HG03196 (cell line): Measurements from ENCODE around the gene C13orf46.
"Not testable (repeated sequence)": the region's sequence is repeated elsewhere in the genome, so short reads cannot be mapped to it uniquely, and the experiment has no call there.

Source experiments
- ATAC-seq: cut with Tn5 transposase; IDR thresholded peaks from one replicate; pipeline ENCODE4 v1.9.1; 2021; ENCODE audit not compliant: unreplicated experiment

Gene C13orf46

DNA sequence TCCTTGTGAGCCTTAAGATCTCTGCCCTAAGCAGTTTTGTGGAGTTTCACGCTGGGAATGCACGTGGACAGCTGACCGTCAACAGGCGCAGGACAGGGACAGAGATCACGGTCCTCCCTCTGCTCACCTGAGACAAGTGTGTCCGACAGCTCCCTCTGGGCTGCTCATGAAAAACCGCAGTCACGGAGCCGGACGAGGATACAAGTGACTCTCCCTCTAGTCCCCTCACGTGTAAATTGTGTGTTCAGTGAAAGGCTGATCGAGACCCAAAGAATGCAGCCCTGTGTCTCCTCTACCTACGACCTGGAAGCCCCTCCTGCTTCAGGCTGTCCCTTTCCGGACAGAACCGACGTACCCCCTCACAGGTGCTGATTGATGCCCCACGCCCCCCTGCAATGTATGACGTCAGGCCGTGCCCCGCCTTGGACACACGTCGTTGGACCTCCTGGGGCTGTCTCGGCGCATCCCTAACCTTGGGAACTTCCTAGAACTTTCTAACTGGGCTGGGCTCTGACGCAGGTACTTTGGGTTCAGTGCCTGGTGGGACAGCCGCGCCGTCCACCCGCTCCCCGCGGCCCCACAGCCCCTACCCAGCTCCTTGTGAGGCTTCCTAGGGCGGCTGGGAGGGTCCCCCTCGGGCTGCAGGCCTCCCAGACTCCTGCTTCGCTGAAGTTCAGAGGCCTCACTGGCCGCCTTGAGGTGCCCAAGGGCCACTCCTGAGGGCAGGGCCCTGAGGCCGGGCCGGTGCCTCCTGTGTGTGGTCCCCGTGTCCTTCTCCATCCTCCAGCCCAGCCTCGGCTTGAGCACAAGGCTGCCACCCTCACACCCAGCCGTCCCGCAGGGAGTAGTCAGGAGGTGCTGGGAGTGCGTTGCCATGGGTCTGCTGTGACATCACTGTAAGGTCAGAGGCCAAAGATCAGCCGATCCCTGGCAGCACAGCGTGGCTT is at the start of gene C13orf46:
C13orf46 (minus strand) TSS at position 859 of the 947 bp plus-strand sequence; CDS start at position 780, 79 bp downstream.
- ATAC-seq, result no peak

DNA sequence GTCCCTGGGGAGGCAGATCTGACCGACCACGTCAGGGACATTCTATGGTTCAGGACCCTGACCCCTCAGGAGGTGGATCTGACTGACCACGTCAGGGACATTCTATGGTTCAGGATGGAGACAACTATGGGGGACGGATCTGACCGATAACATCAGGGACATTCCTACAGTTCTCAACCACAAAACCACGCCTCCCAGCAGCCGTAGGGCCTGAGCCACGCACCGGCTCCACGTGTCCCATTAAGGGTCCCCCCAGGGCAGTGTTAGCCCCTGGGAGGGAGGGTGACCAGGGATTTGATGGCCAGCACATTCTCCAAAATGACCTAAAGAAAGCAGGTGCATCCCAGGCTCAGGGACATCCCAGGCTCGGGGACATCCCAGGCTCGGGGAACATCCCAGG is 49.0 kb upstream of the C13orf46 start:
- ATAC-seq, result no peak

DNA sequence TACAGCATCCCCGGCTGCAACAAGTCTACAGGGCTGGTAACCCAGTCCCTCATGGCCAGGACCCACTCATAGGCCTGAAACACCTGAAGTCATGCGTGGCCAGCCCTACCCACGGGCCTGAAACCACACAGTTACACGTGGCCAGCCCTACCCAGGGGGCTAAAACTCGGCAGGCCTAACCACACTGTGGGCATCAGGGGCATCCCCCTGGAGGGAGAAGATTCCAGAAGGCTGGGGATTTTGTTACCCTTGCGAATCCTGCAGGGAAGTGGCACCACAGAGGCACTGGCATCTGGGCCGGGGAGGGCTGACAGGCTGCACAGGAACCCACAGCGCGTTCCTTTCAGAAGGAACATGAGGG is 48.4 kb upstream of the C13orf46 start:
- ATAC-seq, result no peak

DNA sequence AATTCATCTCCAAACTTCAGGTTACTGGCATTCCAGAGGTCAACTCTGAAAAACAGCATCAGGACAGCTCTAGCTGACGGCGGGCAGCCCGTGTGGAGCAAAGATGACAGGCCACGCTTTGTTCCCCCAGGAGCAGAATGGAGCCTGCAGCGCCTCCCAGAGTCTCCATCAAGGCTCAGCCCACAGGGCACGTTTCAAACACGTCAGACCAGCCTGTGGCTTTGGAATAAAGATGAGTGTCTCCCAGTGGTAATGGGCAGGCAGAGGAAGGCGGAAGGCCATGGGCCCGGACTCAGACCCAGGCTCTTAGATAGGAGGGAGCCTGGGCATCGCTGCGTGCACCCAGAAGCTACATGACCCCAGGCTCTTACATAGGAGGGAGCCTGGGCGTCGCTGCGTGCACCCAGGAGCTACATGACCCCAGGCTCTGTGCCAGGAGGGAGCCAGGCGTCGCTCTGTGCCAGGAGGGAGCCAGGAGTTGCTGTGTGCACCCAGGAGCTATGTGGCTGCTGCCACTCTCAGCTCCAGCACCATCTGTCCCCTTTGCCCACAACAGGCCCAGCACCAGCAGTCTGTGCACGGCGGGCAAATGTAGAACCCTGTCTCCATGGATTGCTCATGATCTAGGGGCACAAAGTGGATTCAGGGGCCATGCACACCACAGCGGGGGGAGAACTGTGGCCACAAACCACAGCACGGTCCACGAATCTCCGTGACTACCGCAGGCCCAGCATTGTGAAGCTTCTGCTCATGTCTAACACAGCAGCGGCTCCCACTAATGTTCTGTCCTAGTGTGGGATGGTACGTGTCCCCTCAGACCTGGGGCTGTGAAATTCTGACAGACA is 47.8 kb upstream of the C13orf46 start:
- ATAC-seq, result no peak

DNA sequence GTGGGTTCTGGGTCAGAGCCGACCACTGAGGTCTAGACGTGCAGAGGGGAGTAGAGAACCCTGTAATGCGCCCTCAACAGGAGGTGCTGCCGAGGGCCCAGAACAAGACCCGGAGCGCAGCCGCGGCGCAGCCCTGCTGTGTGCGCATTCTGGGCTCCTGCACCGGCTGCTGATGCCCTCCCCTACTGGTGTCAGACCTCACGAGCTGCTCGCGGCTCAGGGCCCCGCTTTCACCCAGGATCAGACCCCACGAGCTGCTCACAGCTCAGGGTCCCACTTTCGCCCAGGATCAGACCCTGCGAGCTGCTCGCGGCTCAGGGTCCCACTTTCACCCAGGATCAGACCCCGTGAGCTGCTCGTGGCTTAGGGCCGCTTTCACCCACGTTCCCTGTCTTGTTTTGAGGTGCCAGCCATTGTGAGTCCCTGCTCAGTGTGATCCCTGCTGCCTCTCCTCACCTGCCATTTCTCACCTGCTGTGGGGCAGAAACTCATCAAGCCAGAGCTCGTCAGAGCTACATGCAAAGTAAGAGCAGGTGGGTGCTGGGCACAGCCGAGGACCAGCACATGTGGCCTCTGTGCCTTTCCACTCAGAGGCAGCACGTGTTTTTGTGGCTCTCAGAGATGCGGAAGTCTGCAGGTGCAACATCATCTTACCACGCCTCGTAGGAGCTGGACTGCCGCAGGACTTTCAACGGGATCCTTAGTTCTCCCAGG is 47.0 kb upstream of the C13orf46 start:
- no peak for ATAC-seq

DNA sequence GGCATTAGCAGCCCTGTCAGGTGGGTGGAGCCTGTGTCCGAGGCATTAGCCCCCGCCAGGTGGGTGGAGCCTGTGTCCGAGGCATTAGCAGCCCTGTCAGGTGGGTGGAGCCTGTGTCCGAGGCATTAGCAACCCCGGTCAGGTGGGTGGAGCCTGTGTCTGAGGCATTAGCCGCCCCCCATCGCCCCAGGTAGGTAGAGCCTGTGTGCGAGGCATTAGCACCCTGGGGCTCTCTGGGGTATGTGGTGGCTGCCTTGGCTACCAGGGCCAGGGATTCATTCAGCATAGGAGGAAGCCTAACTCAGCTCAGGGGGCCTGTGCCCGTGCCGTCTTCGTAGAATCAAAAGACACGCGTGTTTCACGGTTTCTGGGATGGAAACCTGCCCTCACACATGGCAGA is 46.3 kb upstream of the C13orf46 start:
- ATAC-seq, result not testable (repeated sequence)

DNA sequence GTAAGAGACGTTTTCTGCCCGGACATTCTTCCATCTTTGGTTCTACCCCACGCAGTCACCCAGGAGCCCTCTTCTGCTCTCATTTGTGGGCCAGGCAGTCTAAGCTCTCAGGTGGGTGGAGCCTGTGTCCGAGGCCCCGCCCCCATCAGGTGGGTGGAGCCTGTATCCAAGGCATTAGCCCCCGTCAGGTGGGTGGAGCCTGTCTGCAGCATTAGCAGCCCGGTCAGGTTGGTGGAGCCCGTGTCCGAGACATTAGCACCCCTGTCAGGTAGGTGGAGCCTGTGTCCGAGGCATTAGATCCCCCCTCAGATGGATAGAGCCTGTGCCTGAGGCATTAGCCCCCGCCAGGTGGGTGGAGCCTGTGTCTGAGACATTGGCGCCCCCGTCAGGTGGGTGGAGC is 45.5 kb upstream of the C13orf46 start:
- no peak for ATAC-seq

DNA sequence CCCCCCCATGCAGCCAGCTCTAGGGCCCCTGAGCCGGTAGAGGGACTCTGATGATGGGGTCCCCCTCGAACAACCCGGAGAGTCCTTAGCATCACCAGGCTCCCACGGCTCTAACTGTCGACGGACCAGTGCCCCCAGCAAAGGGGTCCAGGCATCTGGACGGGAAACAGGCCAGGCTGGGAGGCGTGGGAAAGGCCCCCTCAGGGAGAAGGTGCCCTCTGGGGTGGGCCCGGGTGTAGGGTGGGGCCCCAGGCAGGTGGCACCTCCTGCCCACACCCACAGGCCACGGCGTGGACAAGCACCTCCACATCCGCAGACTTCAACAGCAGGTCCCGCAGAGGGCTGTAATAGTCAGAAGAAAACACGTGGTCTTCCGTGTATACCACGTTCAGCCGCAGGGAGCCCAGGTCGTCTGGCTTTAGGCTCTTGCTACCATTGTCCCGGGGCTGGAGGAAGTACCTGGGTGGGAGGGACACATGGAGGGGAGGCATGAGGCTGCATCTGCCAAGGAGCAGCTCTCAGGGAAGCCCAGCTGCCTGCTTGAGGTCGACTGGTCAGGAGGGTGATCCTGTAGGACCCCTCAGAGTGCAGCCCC is 44.7 kb upstream of the C13orf46 start:
- ATAC-seq, result no peak

DNA sequence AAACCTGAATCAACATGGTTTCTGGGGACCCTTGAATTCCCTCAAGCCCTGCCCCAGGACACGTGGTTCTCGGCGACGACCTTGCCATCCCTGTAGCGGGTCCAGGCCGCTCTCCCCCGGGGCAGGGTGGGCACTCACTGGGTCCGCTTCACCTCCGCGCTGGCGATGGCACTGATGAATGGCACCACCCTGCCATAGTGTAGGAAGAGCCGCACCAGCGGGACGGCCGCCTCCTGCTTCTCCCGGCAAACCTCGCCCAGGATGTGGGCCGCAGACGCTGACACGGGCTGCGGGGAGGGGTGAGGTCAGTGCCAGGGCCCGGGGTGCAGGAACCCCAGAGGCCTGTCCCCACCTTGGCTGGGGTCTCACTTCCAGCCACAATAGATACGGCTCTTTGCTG is 44.1 kb upstream of the C13orf46 start:
- ATAC-seq, result no peak

DNA sequence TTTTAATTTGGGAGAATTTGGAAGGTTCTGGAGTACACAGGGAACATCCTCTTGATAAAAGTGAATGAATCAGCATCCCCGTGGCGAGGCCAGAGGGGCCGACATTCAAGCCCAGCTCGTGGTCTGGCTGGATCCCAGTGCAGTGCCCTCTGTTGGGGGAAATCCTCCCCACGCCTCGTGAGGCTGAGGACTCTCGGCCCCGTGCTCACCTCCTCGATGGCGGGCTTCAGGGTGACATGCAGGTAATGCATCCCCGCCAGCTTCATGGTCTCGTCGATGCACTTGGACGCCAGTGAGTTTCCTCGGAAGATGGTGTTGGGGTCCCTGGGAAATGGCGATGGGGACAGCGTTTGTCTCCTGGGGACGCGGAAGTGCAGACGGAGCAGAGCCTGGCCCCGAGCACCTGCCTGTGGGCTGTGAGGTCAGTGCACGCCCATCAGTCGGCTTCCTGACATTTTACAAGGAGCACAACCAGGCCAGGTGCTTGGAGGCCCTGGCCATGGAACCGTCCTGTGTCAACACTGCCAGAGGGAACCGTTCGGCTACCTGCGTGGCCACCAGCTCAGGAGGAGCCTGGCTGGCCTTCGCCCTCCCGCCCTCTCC is 43.3 kb upstream of the C13orf46 start:
- ATAC-seq, result no peak

DNA sequence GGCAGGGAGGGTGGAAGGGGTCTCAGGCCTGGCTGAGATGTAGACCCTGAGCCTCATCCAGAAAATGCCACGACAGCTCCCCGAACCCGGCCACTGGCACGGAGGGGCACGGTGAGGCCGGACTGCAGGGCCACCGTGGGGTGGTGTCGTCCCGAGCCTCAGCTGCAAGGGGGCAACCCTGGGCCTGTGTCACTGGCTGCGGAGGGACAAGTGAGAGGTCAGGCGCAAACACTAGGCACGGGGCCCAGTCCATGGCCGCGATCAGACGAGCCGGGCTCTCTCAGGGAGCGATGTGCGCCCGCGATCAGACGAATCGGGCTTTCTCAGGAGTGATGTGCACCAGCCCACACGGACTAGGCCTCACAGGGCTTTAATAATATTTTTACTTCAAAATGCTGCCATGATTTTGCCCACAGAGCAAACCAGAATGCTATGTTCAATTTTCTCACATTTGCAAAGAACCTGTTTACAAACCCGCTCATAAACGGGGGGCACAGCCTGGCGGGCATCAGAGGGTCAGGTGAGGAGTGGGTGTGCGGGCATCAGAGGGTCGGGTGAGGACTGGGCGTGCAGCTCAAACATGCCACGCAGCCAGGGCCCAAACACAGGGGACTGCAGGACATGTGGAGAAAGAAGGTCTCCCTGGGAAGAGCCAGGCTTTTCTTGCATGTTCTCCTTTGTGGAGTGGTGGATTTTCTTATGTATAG is 42.6 kb upstream of the C13orf46 start:
- ATAC-seq, result no peak

DNA sequence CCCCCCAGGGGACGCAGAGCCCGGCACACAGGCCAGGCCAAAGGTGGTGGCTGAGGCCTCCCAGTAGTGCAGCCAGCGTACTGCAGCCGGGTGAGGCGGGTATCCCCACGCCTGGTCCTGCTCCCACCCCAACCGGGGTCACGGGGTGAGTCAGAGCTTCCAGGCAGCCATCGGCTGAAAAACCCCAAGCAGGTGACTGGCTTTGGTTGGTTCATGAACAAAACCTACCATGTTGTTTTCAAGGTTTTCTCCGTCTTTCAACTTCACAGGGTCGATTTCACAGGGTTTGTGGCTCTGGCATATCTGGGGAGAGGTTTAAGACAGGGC is 42.1 kb upstream of the C13orf46 start:
- no peak for ATAC-seq

DNA sequence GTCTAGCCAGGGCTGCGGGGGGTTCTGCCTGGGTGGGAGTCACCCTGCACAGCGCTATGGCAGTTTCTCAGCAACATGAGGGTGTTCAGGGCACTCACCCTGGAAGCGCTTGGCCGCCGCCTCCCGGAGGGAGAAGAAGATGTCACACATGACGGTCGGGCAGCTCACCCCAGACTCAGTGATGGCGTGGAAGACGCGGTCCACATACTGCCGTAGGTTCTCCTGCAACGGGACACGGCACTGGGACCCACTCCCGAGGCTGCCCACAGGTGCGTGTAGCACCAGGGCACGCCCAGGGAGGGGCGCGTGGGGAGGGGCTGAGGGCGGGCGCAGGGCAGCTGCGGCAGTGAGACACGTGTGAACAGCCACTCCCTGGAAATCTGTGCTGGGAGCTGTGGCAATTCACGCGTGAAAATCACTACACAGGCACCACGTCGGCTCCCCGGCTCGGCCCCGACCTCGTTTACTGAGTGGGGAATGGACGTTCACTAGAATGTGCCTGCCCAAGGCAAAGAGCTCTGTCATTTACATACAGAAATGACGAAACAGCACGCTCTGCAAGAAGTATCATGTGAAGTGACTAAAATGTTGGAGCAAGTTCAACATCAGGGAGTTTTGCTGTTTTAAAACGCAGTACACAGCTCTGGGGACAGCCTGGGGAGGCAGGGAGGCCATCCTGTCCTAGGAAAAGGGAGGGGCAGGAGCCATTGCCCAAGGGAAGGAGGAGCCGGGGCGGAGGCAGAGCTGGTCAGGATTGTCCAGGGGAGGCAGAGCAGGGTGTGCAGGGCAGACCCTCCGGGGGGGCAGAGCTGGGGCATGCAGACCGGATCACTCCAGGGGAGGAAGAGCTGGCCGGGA is 41.5 kb upstream of the C13orf46 start:
- ATAC-seq, result no peak

DNA sequence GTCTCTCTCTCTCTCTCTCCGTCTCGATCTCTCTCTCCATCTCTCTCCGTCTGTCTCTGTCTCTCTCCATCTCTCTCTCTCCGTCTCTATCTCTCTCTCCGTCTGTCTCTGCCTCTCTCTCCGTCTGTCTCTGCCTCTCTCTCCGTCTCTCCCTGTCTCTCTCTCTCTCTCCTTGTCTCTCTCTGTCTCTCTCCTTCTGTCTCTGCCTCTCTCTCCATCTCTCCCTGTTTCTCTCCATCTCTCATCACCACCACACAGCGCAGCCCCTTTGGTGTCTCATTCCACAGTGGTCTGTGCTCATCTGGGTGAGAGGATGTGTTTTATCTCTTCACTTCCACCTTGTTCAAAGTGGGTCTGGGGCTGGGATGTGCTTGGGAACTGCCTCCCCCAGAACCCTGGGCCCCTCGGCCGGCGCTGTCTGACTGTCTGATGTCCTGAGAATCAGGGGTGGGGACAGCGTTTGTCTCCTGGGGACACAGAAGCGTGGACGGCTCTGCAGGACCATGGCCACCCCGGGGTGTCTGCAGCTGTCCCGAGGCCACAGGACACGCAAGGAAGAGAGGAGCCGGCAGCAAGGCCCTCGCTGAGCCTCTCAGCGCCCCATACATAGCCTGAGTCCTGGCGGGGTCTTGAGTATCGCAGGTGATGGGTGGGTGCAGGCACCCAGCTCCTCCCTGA is 40.2 kb upstream of the C13orf46 start:
- no peak for ATAC-seq

DNA sequence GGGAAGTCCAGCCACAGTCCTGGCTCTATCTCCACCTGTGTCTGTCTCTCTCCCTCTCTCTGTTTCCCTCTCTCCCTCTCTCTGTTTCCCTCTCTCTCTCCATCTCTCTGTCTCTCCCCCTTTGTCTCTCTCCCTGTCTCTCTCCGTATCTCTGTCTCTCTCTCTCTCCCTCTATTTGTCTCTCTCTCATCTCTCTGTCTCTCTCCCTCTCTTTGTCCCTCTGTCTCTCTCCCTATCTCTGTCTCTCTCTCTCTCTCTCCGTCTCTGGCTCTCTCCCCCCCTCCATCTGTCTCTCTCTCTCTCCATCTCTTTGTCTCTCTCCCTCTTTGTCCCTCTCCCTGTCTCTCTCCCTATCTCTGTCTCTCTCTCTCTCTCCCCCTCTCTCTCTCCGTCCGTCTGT is 39.5 kb upstream of the C13orf46 start:
- no peak for ATAC-seq

DNA sequence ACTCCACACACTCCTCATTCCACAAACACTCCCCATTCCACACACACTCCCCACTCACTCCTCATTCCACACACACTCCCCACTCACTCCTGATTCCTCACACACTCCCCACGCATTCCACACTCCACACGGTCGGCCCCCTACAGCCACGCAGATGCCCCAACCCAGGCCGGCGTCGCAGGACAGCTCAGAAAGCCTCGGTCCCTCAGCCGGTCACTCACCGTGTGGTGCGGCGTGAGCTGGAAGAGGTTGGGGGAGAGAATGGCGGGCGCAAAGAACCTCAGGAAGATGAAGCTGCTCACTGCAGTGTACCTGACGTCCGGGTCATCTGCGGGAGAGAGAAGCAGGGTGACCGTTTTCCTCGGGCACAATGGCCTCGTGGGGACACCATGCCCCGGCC is 39.0 kb upstream of the C13orf46 start:
- no peak for ATAC-seq

DNA sequence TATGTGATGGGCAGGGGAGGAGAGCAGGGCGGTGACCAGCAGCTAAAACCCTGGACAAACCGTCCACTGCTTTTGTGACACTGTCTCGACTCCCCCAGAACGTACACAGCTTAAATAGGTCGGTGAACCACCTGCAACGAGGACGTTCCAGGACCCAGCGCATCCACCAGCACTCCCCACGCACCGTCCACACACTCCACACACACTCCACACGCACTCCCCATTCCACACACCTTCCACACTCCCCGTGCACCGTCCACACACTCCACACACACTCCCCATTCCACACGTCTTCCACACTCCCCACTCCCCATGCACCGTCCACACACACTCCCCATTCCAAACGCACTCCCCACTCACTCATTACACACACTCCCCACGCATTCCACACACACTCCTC is 38.3 kb upstream of the C13orf46 start:
- ATAC-seq, result no peak

DNA sequence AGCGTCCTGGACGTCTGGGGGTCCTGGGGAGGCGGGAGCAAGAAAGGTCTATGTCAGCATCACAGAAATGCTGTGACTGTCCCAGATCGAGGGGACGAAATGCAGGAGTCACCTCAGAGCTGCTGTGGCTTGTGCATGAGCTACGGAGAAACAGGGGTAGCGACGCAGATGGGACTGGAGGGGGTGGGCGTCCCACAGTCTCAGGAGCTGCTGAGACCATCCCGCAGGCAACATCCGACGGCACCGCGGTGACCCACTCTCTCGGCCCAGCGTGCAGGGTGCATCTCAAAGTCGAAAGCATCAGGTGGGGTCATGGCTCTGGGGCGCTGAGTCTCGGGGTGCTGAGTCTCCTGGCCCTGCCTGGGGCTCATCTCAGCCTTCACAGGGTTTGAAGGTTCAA is 37.4 kb upstream of the C13orf46 start:
- ATAC-seq, result no peak
